ENCODE results near the gene MTHFD2.

The MTHFD2 gene

GRCh38 chr2:74188018-74188601 lies 10.3 kb upstream of the MTHFD2 start:
- TF ChIP-seq SIN3A (IDR thresholded peaks at IDR 0.05; ENCODE audit: borderline replicate concordance, insufficient read depth, low read length) (no peak), FOXP2 (optimal IDR thresholded peaks at IDR 0.05; ENCODE audit: borderline replicate concordance, extremely low read depth, extremely low read length, insufficient read depth) (no peak), TAF1 (IDR thresholded peaks at IDR 0.05; ENCODE audit: borderline replicate concordance, insufficient read depth, low read length) (no peak), REST (IDR thresholded peaks at IDR 0.05; ENCODE audit: insufficient read depth in 1 of 2, low read depth in 2 of 2, low read length in 2 of 2) (no peak), POLR2AphosphoS5 (IDR thresholded peaks at IDR 0.05; ENCODE audit: low read depth, low read length) (no peak)

GRCh38 chr2:74188696-74189095 lies 9.7 kb upstream of the MTHFD2 start:
- no peak for TF ChIP-seq REST (IDR thresholded peaks at IDR 0.05; ENCODE audit: insufficient read depth in 1 of 2, low read depth in 2 of 2, low read length in 2 of 2)
- TF ChIP-seq SIN3A (IDR thresholded peaks at IDR 0.05; ENCODE audit: borderline replicate concordance, insufficient read depth, low read length) = no peak
- no peak for TF ChIP-seq TAF1 (IDR thresholded peaks at IDR 0.05; ENCODE audit: borderline replicate concordance, insufficient read depth, low read length)
- TF ChIP-seq FOXP2 (optimal IDR thresholded peaks at IDR 0.05; ENCODE audit: borderline replicate concordance, extremely low read depth, extremely low read length, insufficient read depth) = no peak
- no peak for TF ChIP-seq POLR2AphosphoS5 (IDR thresholded peaks at IDR 0.05; ENCODE audit: low read depth, low read length)

- TF ChIP-seq REST (IDR thresholded peaks at IDR 0.05; ENCODE audit: insufficient read depth in 1 of 2, low read depth in 2 of 2, low read length in 2 of 2) = no peak
- TF ChIP-seq FOXP2 (optimal IDR thresholded peaks at IDR 0.05; ENCODE audit: borderline replicate concordance, extremely low read depth, extremely low read length, insufficient read depth) = no peak
- no peak for TF ChIP-seq SIN3A (IDR thresholded peaks at IDR 0.05; ENCODE audit: borderline replicate concordance, insufficient read depth, low read length)
- TF ChIP-seq TAF1 (IDR thresholded peaks at IDR 0.05; ENCODE audit: borderline replicate concordance, insufficient read depth, low read length) = no peak
- no peak for TF ChIP-seq POLR2AphosphoS5 (IDR thresholded peaks at IDR 0.05; ENCODE audit: low read depth, low read length)
Measured at GRCh38 chr2:74191596-74192380, 6.6 kb upstream of the MTHFD2 start.

- TF ChIP-seq REST (IDR thresholded peaks at IDR 0.05; ENCODE audit: insufficient read depth in 1 of 2, low read depth in 2 of 2, low read length in 2 of 2) (no peak), TAF1 (IDR thresholded peaks at IDR 0.05; ENCODE audit: borderline replicate concordance, insufficient read depth, low read length) (no peak), FOXP2 (optimal IDR thresholded peaks at IDR 0.05; ENCODE audit: borderline replicate concordance, extremely low read depth, extremely low read length, insufficient read depth) (no peak), POLR2AphosphoS5 (IDR thresholded peaks at IDR 0.05; ENCODE audit: low read depth, low read length) (no peak), SIN3A (IDR thresholded peaks at IDR 0.05; ENCODE audit: borderline replicate concordance, insufficient read depth, low read length) (no peak)
Measured at GRCh38 chr2:74194799-74195198, 3.6 kb upstream of the MTHFD2 start.
